Naive thymus-derived CD4-positive, alpha-beta T cell (primary cell): Measurements from ENCODE around the gene ITGA11. TPM values are rescaled to one million over a fixed set of nuclear protein-coding genes. Genes with fewer than 3 reads are reported as not detected.

ENCODE experiments used
- ATAC-seq: fragments of 150-1000 bp; cut with Tn5 transposase; 2 replicates; pipeline ENCODE4 v1.10.0; 2021; ENCODE audit warnings: mild to moderate bottlenecking, moderate library complexity
- CTCF ChIA-PET: fragments of 350-600 bp; sonication (Branson Sonifier 250); formaldehyde crosslinking; loops from one replicate; lab custom pipeline; 2021; ENCODE audit warnings: antibody characterized with exemption; lab: Charles Lee
- POLR2A ChIA-PET: fragments of 350-600 bp; sonication (Branson Sonifier 250); formaldehyde crosslinking; loops from one replicate; lab custom pipeline; 2021; ENCODE audit warnings: antibody characterized with exemption, inconsistent platforms; lab: Charles Lee
- DNase-seq, 9 donors: peaks; one replicate each; pipeline versions ENCODE4 v3.0.0 to v3.0.0-alpha.2; 2020 to 2022; ENCODE audit warnings: mixed read lengths in 1 of 9
- H3K27ac ChIP-seq: one replicate; pipeline ENCODE4 v1.7.0; 2013; ENCODE audit warnings: mild to moderate bottlenecking, low read depth, low read length, moderate library complexity
- H3K27me3 ChIP-seq, 2 donors: one replicate each; pipeline ENCODE4 v1.7.0; 2013; ENCODE audit warnings: low read length in 2 of 2, mild to moderate bottlenecking in 2 of 2, moderate library complexity in 2 of 2; ENCODE audit not compliant: control insufficient read depth in 2 of 2, insufficient read depth in 2 of 2
- H3K36me3 ChIP-seq, 3 experiments: 1 replicate in 2 of 3; 2 replicates in 1 of 3; pipeline ENCODE4 v1.7.0; 2013; ENCODE audit warnings: low read length in 3 of 3, mild to moderate bottlenecking in 3 of 3, moderate library complexity in 1 of 3; ENCODE audit not compliant: insufficient read depth in 3 of 3, control insufficient read depth in 2 of 3
- H3K4me1 ChIP-seq, 2 donors: one replicate each; pipeline ENCODE4 v1.7.0; 2013; ENCODE audit warnings: low read length in 2 of 2, mild to moderate bottlenecking in 2 of 2, moderate library complexity in 1 of 2; ENCODE audit not compliant: control insufficient read depth in 2 of 2, insufficient read depth in 2 of 2
- H3K4me3 ChIP-seq: 2 replicates; pipeline ENCODE4 v1.7.0; 2013; ENCODE audit warnings: mild to moderate bottlenecking, low read length
- H3K9me3 ChIP-seq, 3 experiments: 1 replicate in 2 of 3; 2 replicates in 1 of 3; pipeline ENCODE4 v1.7.0; 2013; ENCODE audit warnings: low read length in 3 of 3; ENCODE audit not compliant: control insufficient read depth in 2 of 3
- H3K27ac Mint-ChIP-seq, 9 donors: one replicate each; pipeline ENCODE4 v1.8.0; 2020 to 2022; ENCODE audit warnings: mixed read lengths in 9 of 9, mild to moderate bottlenecking in 8 of 9, moderate library complexity in 5 of 9, inconsistent platforms in 2 of 9
- H3K27me3 Mint-ChIP-seq, 5 donors: one replicate each; pipeline ENCODE4 v1.8.0; 2021 to 2022; ENCODE audit warnings: mixed read lengths in 5 of 5, mild to moderate bottlenecking in 1 of 5
- H3K36me3 Mint-ChIP-seq, 5 donors: one replicate each; pipeline ENCODE4 v1.8.0; 2020 to 2022; ENCODE audit warnings: mixed read lengths in 5 of 5, mild to moderate bottlenecking in 3 of 5, inconsistent platforms in 1 of 5
- H3K4me1 Mint-ChIP-seq, 7 donors: one replicate each; pipeline ENCODE4 v1.8.0; 2020 to 2022; ENCODE audit warnings: mixed read lengths in 7 of 7, mild to moderate bottlenecking in 3 of 7, inconsistent platforms in 1 of 7
- H3K4me3 Mint-ChIP-seq, 10 donors: one replicate each; pipeline ENCODE4 v1.8.0; 2020 to 2022; ENCODE audit warnings: mild to moderate bottlenecking in 10 of 10, mixed read lengths in 10 of 10, moderate library complexity in 6 of 10, inconsistent platforms in 2 of 10
- H3K9me3 Mint-ChIP-seq, 11 donors: one replicate each; pipeline ENCODE4 v1.8.0; 2020 to 2022; ENCODE audit warnings: mixed read lengths in 11 of 11, mild to moderate bottlenecking in 4 of 11, inconsistent platforms in 1 of 11, moderate library complexity in 1 of 11
- intact Hi-C, 2 donors: fragments of 100-400 bp; cut with micrococcal nuclease; formaldehyde crosslinking; loops; one replicate each; pipeline ENCODE4 v1.15.1; 2023
- polyA plus RNA-seq, 2 donors: library from polyadenylated mRNA; unstranded; fragments of 300-500 nt; fragmentation: Illumina TruSeq; gene quantifications; one replicate each; pipeline ENCODE4 v1.2.3, GENCODE V29; 2021
- total RNA-seq, 6 experiments: library from RNA in 5 of 6; stranded (reverse) in 5 of 6; gene quantifications; 1 replicate in 5 of 6; 2 replicates in 1 of 6; pipeline ENCODE4 v1.2.3 and lab custom pipeline; 2021 to 2026

The ITGA11 gene
- total and polyA plus RNA-seq, 7 experiments from 2014 or later: 0.02 to 1.1 (median 0.08) TPM; not detected in 2

GRCh38 chr15:68464448-68465090 is 32.6 kb upstream of the ITGA11 start:
- no peaks in the 10 kb centered on the region for H3K27me3 ChIP-seq
- H3K36me3 ChIP-seq: no peaks in the 10 kb centered on the region
- no peaks in the 10 kb centered on the region for H3K9me3 ChIP-seq
- no peak for ATAC-seq
- intact Hi-C loops: no loop called here
- no peak for DNase-seq
- no peaks in the 10 kb centered on the region for H3K4me1 ChIP-seq
- peaks cover 0 to 26% (median 22%) of the 10 kb centered on the region in 5 donors for H3K27me3 Mint-ChIP-seq
- ChIA-PET POLR2A (no interaction called here), CTCF (no interaction called here)
- H3K36me3 Mint-ChIP-seq: no peaks in the 10 kb centered on the region
- H3K4me3 Mint-ChIP-seq: no peak overlapping the region
- no peak overlapping the region for H3K4me3 ChIP-seq
- no peak overlapping the region for H3K27ac Mint-ChIP-seq
- peaks cover 0 to 7% (median 0%) of the 10 kb centered on the region in 11 donors for H3K9me3 Mint-ChIP-seq
- H3K4me1 Mint-ChIP-seq: no peaks in the 10 kb centered on the region
- H3K27ac ChIP-seq: no peak overlapping the region

DNA sequence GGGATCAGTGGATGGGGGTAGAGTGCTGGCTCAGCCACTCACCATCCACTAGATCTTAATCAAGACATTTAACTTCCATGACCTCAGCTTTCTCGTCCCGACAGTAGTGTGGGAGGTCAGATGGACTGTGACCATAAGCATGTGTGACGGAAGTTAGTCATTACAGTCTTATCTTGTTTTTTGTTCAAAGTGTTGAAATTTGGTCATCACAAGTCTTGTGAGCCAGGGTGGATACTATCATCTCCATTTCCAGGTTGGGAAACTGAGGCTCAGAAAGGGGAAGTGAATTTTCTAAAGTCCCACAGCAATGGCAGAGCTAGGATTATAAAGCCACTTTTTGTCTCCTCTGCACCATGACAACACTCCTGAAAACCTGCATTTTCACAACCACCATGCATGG is 32.0 kb upstream of the ITGA11 start:
- no peaks in the 10 kb centered on the region for H3K36me3 Mint-ChIP-seq
- H3K36me3 ChIP-seq: no peaks in the 10 kb centered on the region
- no peak overlapping the region for H3K4me3 ChIP-seq
- ATAC-seq: no peak
- H3K27me3 Mint-ChIP-seq: peaks cover 0 to 28% (median 22%) of the 10 kb centered on the region in 5 donors
- no peak overlapping the region for H3K27ac ChIP-seq
- no peak overlapping the region for H3K27ac Mint-ChIP-seq
- H3K27me3 ChIP-seq: no peaks in the 10 kb centered on the region
- POLR2A ChIA-PET: no interaction called here
- H3K9me3 ChIP-seq: no peaks in the 10 kb centered on the region
- H3K4me1 ChIP-seq: no peaks in the 10 kb centered on the region
- intact Hi-C loops: no loop called here
- DNase-seq: no peak
- H3K4me1 Mint-ChIP-seq: no peaks in the 10 kb centered on the region
- CTCF ChIA-PET: no interaction called here
- H3K9me3 Mint-ChIP-seq: peaks cover 0 to 10% (median 0%) of the 10 kb centered on the region in 11 donors
- H3K4me3 Mint-ChIP-seq: no peak overlapping the region

GRCh38 chr15:68463444-68463843 is 31.5 kb upstream of the ITGA11 start:
- no peak overlapping the region for H3K27ac ChIP-seq
- intact Hi-C loops: no loop called here
- DNase-seq (no peak), ATAC-seq (no peak)
- H3K27ac Mint-ChIP-seq: no peak overlapping the region
- H3K4me3 ChIP-seq: no peak overlapping the region
- no peak overlapping the region for H3K4me3 Mint-ChIP-seq
- H3K4me1 Mint-ChIP-seq: no peaks in the 10 kb centered on the region
- H3K36me3 Mint-ChIP-seq: no peaks in the 10 kb centered on the region
- ChIA-PET CTCF (no interaction called here), POLR2A (interaction anchor here (0.6 kb wide), 1 partner anchor 707 kb away, joined by 3 read pairs; no protein-coding TSS in a partner anchor)
- H3K27me3 ChIP-seq: no peaks in the 10 kb centered on the region
- no peaks in the 10 kb centered on the region for H3K36me3 ChIP-seq
- no peaks in the 10 kb centered on the region for H3K4me1 ChIP-seq
- H3K27me3 Mint-ChIP-seq: peaks cover 0 to 32% (median 26%) of the 10 kb centered on the region in 5 donors
- H3K9me3 Mint-ChIP-seq: peaks cover 0 to 10% (median 0%) of the 10 kb centered on the region in 11 donors
- no peaks in the 10 kb centered on the region for H3K9me3 ChIP-seq

- H3K4me3 Mint-ChIP-seq: no peak overlapping the region
- Histone ChIP-seq H3K27me3 (no peaks in the 10 kb centered on the region), H3K36me3 (no peaks in the 10 kb centered on the region), H3K9me3 (no peaks in the 10 kb centered on the region), H3K4me3 (no peak overlapping the region), H3K27ac (no peak overlapping the region), H3K4me1 (no peaks in the 10 kb centered on the region)
- ChIA-PET CTCF (no interaction called here), POLR2A (no interaction called here)
- ATAC-seq (no peak), DNase-seq (no peak)
- peaks cover 0 to 10% (median 0%) of the 10 kb centered on the region in 11 donors for H3K9me3 Mint-ChIP-seq
- peaks cover 0 to 38% (median 18%) of the 10 kb centered on the region in 5 donors for H3K27me3 Mint-ChIP-seq
- no peaks in the 10 kb centered on the region for H3K4me1 Mint-ChIP-seq
- H3K36me3 Mint-ChIP-seq: no peaks in the 10 kb centered on the region
- no peak overlapping the region for H3K27ac Mint-ChIP-seq
- intact Hi-C loops: no loop called here
These were observed 28.2 kb upstream of the ITGA11 start for GRCh38 chr15:68460166-68460565.

- no peaks in the 10 kb centered on the region for H3K4me1 ChIP-seq
- no peaks in the 10 kb centered on the region for H3K36me3 ChIP-seq
- ChIA-PET CTCF (no interaction called here), POLR2A (no interaction called here)
- peaks cover 0 to 9% (median 0%) of the 10 kb centered on the region in 11 donors for H3K9me3 Mint-ChIP-seq
- intact Hi-C loops: no loop called here
- peaks cover 0 to 8% of the 10 kb centered on the region in 2 donors for H3K27me3 ChIP-seq
- peaks cover 59 to 78% (median 70%) of the 10 kb centered on the region in 5 donors for H3K27me3 Mint-ChIP-seq
- no peaks in the 10 kb centered on the region for H3K9me3 ChIP-seq
- H3K27ac Mint-ChIP-seq: no peak overlapping the region
- no peak overlapping the region for H3K4me3 ChIP-seq
- H3K4me3 Mint-ChIP-seq: no peak overlapping the region
- H3K36me3 Mint-ChIP-seq: no peaks in the 10 kb centered on the region
- no peak for DNase-seq
- no peaks in the 10 kb centered on the region for H3K4me1 Mint-ChIP-seq
- no peak for ATAC-seq
- no peak overlapping the region for H3K27ac ChIP-seq
These were observed 18.2 kb upstream of the ITGA11 start for GRCh38 chr15:68450192-68450591.

- no peaks in the 10 kb centered on the region for H3K36me3 ChIP-seq
- H3K4me1 ChIP-seq: no peaks in the 10 kb centered on the region
- Mint-ChIP-seq H3K36me3 (no peaks in the 10 kb centered on the region), H3K27me3 (peaks cover 61 to 80% (median 68%) of the 10 kb centered on the region in 5 donors), H3K4me1 (no peaks in the 10 kb centered on the region), H3K4me3 (no peak overlapping the region), H3K27ac (no peak overlapping the region), H3K9me3 (peaks cover 0 to 9% (median 0%) of the 10 kb centered on the region in 11 donors)
- H3K4me3 ChIP-seq: no peak overlapping the region
- DNase-seq (no peak), ATAC-seq (no peak)
- no peak overlapping the region for H3K27ac ChIP-seq
- intact Hi-C loops: no loop called here
- CTCF ChIA-PET: no interaction called here
- H3K27me3 ChIP-seq: peaks cover 0 to 8% of the 10 kb centered on the region in 2 donors
- POLR2A ChIA-PET: no interaction called here
- no peaks in the 10 kb centered on the region for H3K9me3 ChIP-seq
These were observed 17.4 kb upstream of the ITGA11 start for GRCh38 chr15:68449389-68449788.
